ENCODE data around the gene TSNAX.

TSNAX gene

GRCh38 chr1:231584117-231584516 is 55.6 kb downstream of the TSNAX start:
- H3K9ac ChIP-seq (ENCODE audit: low read depth, low read length, poor library complexity, severe bottlenecking), result no peak overlapping the region
- no peaks in the 10 kb centered on the region for H3K79me2 ChIP-seq (ENCODE audit: insufficient read depth, low read length)
- H3K4me1 ChIP-seq (ENCODE audit: insufficient read depth, low read length, poor library complexity, severe bottlenecking), result no peaks in the 10 kb centered on the region
- no peaks in the 10 kb centered on the region for H3K27me3 ChIP-seq (ENCODE audit: insufficient read depth, low read length, poor library complexity, severe bottlenecking)
- no peaks in the 10 kb centered on the region for H3F3A ChIP-seq (ENCODE audit: low read depth)
- TF ChIP-seq EZH2phosphoT487 (IDR thresholded peaks at IDR 0.05; ENCODE audit: borderline replicate concordance), result no peak
- peak; percentile 51 for TF ChIP-seq CTCF (conservative IDR thresholded peaks at IDR 0.05; ENCODE audit: low read length)
- H3K4me2 ChIP-seq (ENCODE audit: low read depth, low read length, poor library complexity, severe bottlenecking), result no peak overlapping the region
- H3K4me3 ChIP-seq (ENCODE audit: low read length, poor library complexity, severe bottlenecking), result no peak overlapping the region
- H2AFZ ChIP-seq (ENCODE audit: low read length), result no peak overlapping the region
- H3K36me3 ChIP-seq (ENCODE audit: insufficient read depth, low read length), result no peaks in the 10 kb centered on the region
- no peaks in the 10 kb centered on the region for H4K20me1 ChIP-seq (ENCODE audit: insufficient read depth, low read length, poor library complexity, severe bottlenecking)
- H3K9me2 ChIP-seq (replicated peaks; ENCODE audit: low read depth, low read length), result no peaks in the 10 kb centered on the region
- no peaks in the 10 kb centered on the region for H3K9me3 ChIP-seq (ENCODE audit: insufficient read depth, low read depth, low read length)

GRCh38 chr1:231584921-231585320 is 56.5 kb downstream of the TSNAX start:
- Histone ChIP-seq H4K20me1 (ENCODE audit: insufficient read depth, low read length, poor library complexity, severe bottlenecking) (no peaks in the 10 kb centered on the region), H3K4me3 (ENCODE audit: low read length, poor library complexity, severe bottlenecking) (no peak overlapping the region), H3K4me2 (ENCODE audit: low read depth, low read length, poor library complexity, severe bottlenecking) (no peak overlapping the region), H3K9me2 (replicated peaks; ENCODE audit: low read depth, low read length) (no peaks in the 10 kb centered on the region), H3K9me3 (ENCODE audit: insufficient read depth, low read depth, low read length) (no peaks in the 10 kb centered on the region), H3K4me1 (ENCODE audit: insufficient read depth, low read length, poor library complexity, severe bottlenecking) (no peaks in the 10 kb centered on the region), H2AFZ (ENCODE audit: low read length) (no peak overlapping the region), H3F3A (ENCODE audit: low read depth) (no peaks in the 10 kb centered on the region), H3K9ac (ENCODE audit: low read depth, low read length, poor library complexity, severe bottlenecking) (no peak overlapping the region), H3K27me3 (ENCODE audit: insufficient read depth, low read length, poor library complexity, severe bottlenecking) (no peaks in the 10 kb centered on the region), H3K79me2 (ENCODE audit: insufficient read depth, low read length) (no peaks in the 10 kb centered on the region), H3K36me3 (ENCODE audit: insufficient read depth, low read length) (no peaks in the 10 kb centered on the region)
- no peak for TF ChIP-seq EZH2phosphoT487 (IDR thresholded peaks at IDR 0.05; ENCODE audit: borderline replicate concordance)
- TF ChIP-seq CTCF (conservative IDR thresholded peaks at IDR 0.05; ENCODE audit: low read length), result no peak

- peak overlapping the region; percentile 58 for H2AFZ ChIP-seq (ENCODE audit: low read length)
- H3K4me2 ChIP-seq (ENCODE audit: low read depth, low read length, poor library complexity, severe bottlenecking), result no peak overlapping the region
- no peaks in the 10 kb centered on the region for H3K79me2 ChIP-seq (ENCODE audit: insufficient read depth, low read length)
- H3K27me3 ChIP-seq (ENCODE audit: insufficient read depth, low read length, poor library complexity, severe bottlenecking), result no peaks in the 10 kb centered on the region
- H3K4me1 ChIP-seq (ENCODE audit: insufficient read depth, low read length, poor library complexity, severe bottlenecking), result no peaks in the 10 kb centered on the region
- no peaks in the 10 kb centered on the region for H3K9me2 ChIP-seq (replicated peaks; ENCODE audit: low read depth, low read length)
- H4K20me1 ChIP-seq (ENCODE audit: insufficient read depth, low read length, poor library complexity, severe bottlenecking), result no peaks in the 10 kb centered on the region
- TF ChIP-seq CTCF (conservative IDR thresholded peaks at IDR 0.05; ENCODE audit: low read length) (peak; percentile 84), EZH2phosphoT487 (IDR thresholded peaks at IDR 0.05; ENCODE audit: borderline replicate concordance) (no peak)
- no peaks in the 10 kb centered on the region for H3K36me3 ChIP-seq (ENCODE audit: insufficient read depth, low read length)
- no peaks in the 10 kb centered on the region for H3K9me3 ChIP-seq (ENCODE audit: insufficient read depth, low read depth, low read length)
- H3K4me3 ChIP-seq (ENCODE audit: low read length, poor library complexity, severe bottlenecking), result no peak overlapping the region
- no peak overlapping the region for H3K9ac ChIP-seq (ENCODE audit: low read depth, low read length, poor library complexity, severe bottlenecking)
- no peaks in the 10 kb centered on the region for H3F3A ChIP-seq (ENCODE audit: low read depth)
Measured at GRCh38 chr1:231590453-231591198, 62.2 kb downstream of the TSNAX start.
